Medulla oblongata (tissue), 1 donor: ENCODE data around the gene C2CD3.

Experiments used
- DNase-seq: peaks from one replicate; pipeline ENCODE4 v3.0.0-alpha.2; 2015; ENCODE audit errors: extremely low spot score

C2CD3 gene

GRCh38 chr11:74020539-74020938 lies 150.3 kb downstream of the C2CD3 start:
- DNase-seq = peak; percentile 57

- no peak for DNase-seq
Measured at GRCh38 chr11:74019860-74020259, 150.9 kb downstream of the C2CD3 start.

- DNase-seq = no peak
Measured at GRCh38 chr11:74019104-74019738, 151.6 kb downstream of the C2CD3 start.

- DNase-seq = peak; percentile 93
Measured at GRCh38 chr11:74018331-74019005, 152.3 kb downstream of the C2CD3 start.

- DNase-seq = no peak
Measured at GRCh38 chr11:74017631-74018030, 153.2 kb downstream of the C2CD3 start.

- no peak for DNase-seq
Measured at GRCh38 chr11:74015919-74016684, 154.7 kb downstream of the C2CD3 start.

- DNase-seq = peak; percentile 35
Measured at GRCh38 chr11:74014880-74015279, 155.9 kb downstream of the C2CD3 start.

- no peak for DNase-seq
Measured at GRCh38 chr11:74013141-74013540, 157.7 kb downstream of the C2CD3 start.

- no peak for DNase-seq
Measured at GRCh38 chr11:74012074-74012809, 158.6 kb downstream of the C2CD3 start.

GRCh38 chr11:74011360-74012073 lies 159.3 kb downstream of the C2CD3 start:
- no peak for DNase-seq

- DNase-seq = no peak
Measured at GRCh38 chr11:74010306-74011300, 160.2 kb downstream of the C2CD3 start.

GRCh38 chr11:74009675-74010305 lies 161.0 kb downstream of the C2CD3 start:
- no peak for DNase-seq

- DNase-seq = no peak
Measured at GRCh38 chr11:74009230-74009547, 161.6 kb downstream of the C2CD3 start.

GRCh38 chr11:74008373-74009229 lies 162.2 kb downstream of the C2CD3 start, which contains the start of gene UCP3:
Gene UCP3, minus strand, starts transcription at chr11:74009085. Its CDS starts 2,043 bp downstream, at chr11:74007042.
- DNase-seq = no peak

GRCh38 chr11:74007691-74008372 lies 163.0 kb downstream of the C2CD3 start:
- DNase-seq = no peak

GRCh38 chr11:74006743-74007304 lies 164.0 kb downstream of the C2CD3 start:
- DNase-seq = no peak

GRCh38 chr11:74005721-74006517 lies 164.9 kb downstream of the C2CD3 start:
- no peak for DNase-seq
